ENCODE data around the gene PWWP2A.

Gene PWWP2A

GRCh38 chr5:160079753-160080152 lies 39.5 kb downstream of the PWWP2A start:
- Histone ChIP-seq H2BK12ac (ENCODE audit: low read length in 2 of 2) (no peak overlapping the region), H3K36me3 (ENCODE audit: control insufficient read depth in 1 of 2, insufficient read depth in 2 of 2, low read depth in 1 of 2, low read length in 2 of 2) (peaks cover 3 to 31% of the 10 kb centered on the region in 2 experiments), H3K79me1 (replicated peaks; ENCODE audit: low read length, poor library complexity, severe bottlenecking) (peaks cover 12% of the 10 kb centered on the region), H2BK15ac (ENCODE audit: low read depth, poor library complexity, severe bottlenecking) (no peak overlapping the region), H3K4me2 (ENCODE audit: low read length, poor library complexity, severe bottlenecking) (no peak overlapping the region), H3K27ac (ENCODE audit: low read length, poor library complexity, severe bottlenecking) (no peak overlapping the region), H3K14ac (ENCODE audit: low read length in 2 of 2) (no peak overlapping the region), H3K4me1 (ENCODE audit: control insufficient read depth, insufficient read depth, low read depth, low read length) (no peaks in the 10 kb centered on the region), H2AFZ (ENCODE audit: low read depth, low read length) (no peak overlapping the region), H3K18ac (ENCODE audit: low read depth in 1 of 2, low read length in 2 of 2) (no peak overlapping the region), H3K9me3 (ENCODE audit: control insufficient read depth, low read length) (no peaks in the 10 kb centered on the region), H3K4ac (ENCODE audit: low read depth in 1 of 2, low read length in 2 of 2) (no peak overlapping the region), H3K27me3 (ENCODE audit: control insufficient read depth in 1 of 2, insufficient read depth in 1 of 2, low read length in 2 of 2) (peaks cover 0 to 9% of the 10 kb centered on the region in 2 experiments), H2AK5ac (ENCODE audit: low read length, severe bottlenecking) (no peak overlapping the region), H4K8ac (ENCODE audit: low read length) (no peak overlapping the region), H4K91ac (ENCODE audit: low read length) (no peak overlapping the region), H2BK5ac (ENCODE audit: low read depth, low read length, poor library complexity, severe bottlenecking) (no peak overlapping the region), H3K23ac (ENCODE audit: low read length in 2 of 2) (no peak overlapping the region), H2BK120ac (ENCODE audit: low read depth, low read length) (no peak overlapping the region), H3K9ac (ENCODE audit: low read length) (no peak overlapping the region), H3K4me3 (ENCODE audit: insufficient read depth in 1 of 2, low read depth in 1 of 2, low read length in 2 of 2) (no peak overlapping the region)
- DNase-seq, result no peak
- over 99% methylated on average over 2 of the region's 2 CpGs for WGBS

- Histone ChIP-seq H3K27me3 (ENCODE audit: control insufficient read depth in 1 of 2, insufficient read depth in 1 of 2, low read length in 2 of 2) (peaks cover 0 to 9% of the 10 kb centered on the region in 2 experiments), H3K4me1 (ENCODE audit: control insufficient read depth, insufficient read depth, low read depth, low read length) (no peaks in the 10 kb centered on the region), H3K14ac (ENCODE audit: low read length in 2 of 2) (no peak overlapping the region), H3K4me3 (ENCODE audit: insufficient read depth in 1 of 2, low read depth in 1 of 2, low read length in 2 of 2) (no peak overlapping the region), H3K23ac (ENCODE audit: low read length in 2 of 2) (no peak overlapping the region), H3K4ac (ENCODE audit: low read depth in 1 of 2, low read length in 2 of 2) (no peak overlapping the region), H3K27ac (ENCODE audit: low read length, poor library complexity, severe bottlenecking) (no peak overlapping the region), H2BK120ac (ENCODE audit: low read depth, low read length) (no peak overlapping the region), H2BK15ac (ENCODE audit: low read depth, poor library complexity, severe bottlenecking) (no peak overlapping the region), H4K8ac (ENCODE audit: low read length) (no peak overlapping the region), H4K91ac (ENCODE audit: low read length) (no peak overlapping the region), H3K36me3 (ENCODE audit: control insufficient read depth in 1 of 2, insufficient read depth in 2 of 2, low read depth in 1 of 2, low read length in 2 of 2) (peaks cover 3 to 31% of the 10 kb centered on the region in 2 experiments), H3K9me3 (ENCODE audit: control insufficient read depth, low read length) (no peaks in the 10 kb centered on the region), H2AFZ (ENCODE audit: low read depth, low read length) (no peak overlapping the region), H2BK5ac (ENCODE audit: low read depth, low read length, poor library complexity, severe bottlenecking) (no peak overlapping the region), H3K18ac (ENCODE audit: low read depth in 1 of 2, low read length in 2 of 2) (no peak overlapping the region), H3K9ac (ENCODE audit: low read length) (no peak overlapping the region), H2AK5ac (ENCODE audit: low read length, severe bottlenecking) (no peak overlapping the region), H2BK12ac (ENCODE audit: low read length in 2 of 2) (no peak overlapping the region), H3K4me2 (ENCODE audit: low read length, poor library complexity, severe bottlenecking) (no peak overlapping the region), H3K79me1 (replicated peaks; ENCODE audit: low read length, poor library complexity, severe bottlenecking) (peaks cover 12% of the 10 kb centered on the region)
- no peak for DNase-seq
- 83% methylated on average over 1 of the region's 2 CpGs for WGBS
These were observed 42.3 kb downstream of the PWWP2A start for GRCh38 chr5:160076997-160077396.

DNA sequence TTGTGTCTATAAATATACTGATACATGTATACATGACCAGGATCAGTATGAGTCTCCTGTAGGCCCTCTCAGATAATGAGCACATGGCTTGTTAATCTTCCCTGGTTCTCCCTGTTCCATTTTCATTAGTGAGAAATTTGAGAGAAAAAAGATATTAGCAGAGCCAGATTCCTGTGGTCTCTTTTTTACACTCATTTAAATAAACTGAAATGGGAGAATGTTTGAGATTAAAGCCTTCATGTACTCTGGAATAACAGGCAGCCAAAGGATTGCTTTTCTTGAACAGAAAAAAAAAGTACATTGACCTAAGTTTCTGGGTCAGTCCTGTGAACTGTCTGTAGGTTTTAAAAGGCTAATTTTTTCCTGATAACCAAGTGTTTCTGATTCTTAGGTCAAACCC lies 44.2 kb downstream of the PWWP2A start:
- H4K8ac ChIP-seq (ENCODE audit: low read length), result no peak overlapping the region
- H3K4me1 ChIP-seq (ENCODE audit: control insufficient read depth, insufficient read depth, low read depth, low read length), result no peaks in the 10 kb centered on the region
- no peak overlapping the region for H2AK5ac ChIP-seq (ENCODE audit: low read length, severe bottlenecking)
- no peak overlapping the region for H3K4me3 ChIP-seq (ENCODE audit: insufficient read depth in 1 of 2, low read depth in 1 of 2, low read length in 2 of 2)
- no peak overlapping the region for H3K18ac ChIP-seq (ENCODE audit: low read depth in 1 of 2, low read length in 2 of 2)
- no peak overlapping the region for H2BK120ac ChIP-seq (ENCODE audit: low read depth, low read length)
- DNase-seq, result peak; percentile 48
- no peak overlapping the region for H3K23ac ChIP-seq (ENCODE audit: low read length in 2 of 2)
- no peak overlapping the region for H2AFZ ChIP-seq (ENCODE audit: low read depth, low read length)
- H3K79me1 ChIP-seq (replicated peaks; ENCODE audit: low read length, poor library complexity, severe bottlenecking), result peaks cover 8% of the 10 kb centered on the region
- H4K91ac ChIP-seq (ENCODE audit: low read length), result no peak overlapping the region
- H3K27me3 ChIP-seq (ENCODE audit: control insufficient read depth in 1 of 2, insufficient read depth in 1 of 2, low read length in 2 of 2), result peaks cover 0 to 5% of the 10 kb centered on the region in 2 experiments
- H3K27ac ChIP-seq (ENCODE audit: low read length, poor library complexity, severe bottlenecking), result no peak overlapping the region
- no peak overlapping the region for H3K4ac ChIP-seq (ENCODE audit: low read depth in 1 of 2, low read length in 2 of 2)
- no peak overlapping the region for H2BK15ac ChIP-seq (ENCODE audit: low read depth, poor library complexity, severe bottlenecking)
- H3K14ac ChIP-seq (ENCODE audit: low read length in 2 of 2), result no peak overlapping the region
- H3K36me3 ChIP-seq (ENCODE audit: control insufficient read depth in 1 of 2, insufficient read depth in 2 of 2, low read depth in 1 of 2, low read length in 2 of 2), result peaks cover 8 to 38% of the 10 kb centered on the region in 2 experiments
- no peak overlapping the region for H2BK12ac ChIP-seq (ENCODE audit: low read length in 2 of 2)
- no peak overlapping the region for H3K9ac ChIP-seq (ENCODE audit: low read length)
- H3K9me3 ChIP-seq (ENCODE audit: control insufficient read depth, low read length), result no peaks in the 10 kb centered on the region
- H2BK5ac ChIP-seq (ENCODE audit: low read depth, low read length, poor library complexity, severe bottlenecking), result no peak overlapping the region
- no peak overlapping the region for H3K4me2 ChIP-seq (ENCODE audit: low read length, poor library complexity, severe bottlenecking)

GRCh38 chr5:160071916-160072315 lies 47.3 kb downstream of the PWWP2A start:
- no peak overlapping the region for H2AFZ ChIP-seq (ENCODE audit: low read depth, low read length)
- H3K4me3 ChIP-seq (ENCODE audit: insufficient read depth in 1 of 2, low read depth in 1 of 2, low read length in 2 of 2), result no peak overlapping the region
- no peaks in the 10 kb centered on the region for H3K4me1 ChIP-seq (ENCODE audit: control insufficient read depth, insufficient read depth, low read depth, low read length)
- no peak for DNase-seq
- peaks cover 5 to 17% of the 10 kb centered on the region in 2 experiments for H3K36me3 ChIP-seq (ENCODE audit: control insufficient read depth in 1 of 2, insufficient read depth in 2 of 2, low read depth in 1 of 2, low read length in 2 of 2)
- no peaks in the 10 kb centered on the region for H3K9me3 ChIP-seq (ENCODE audit: control insufficient read depth, low read length)
- no peak overlapping the region for H2AK5ac ChIP-seq (ENCODE audit: low read length, severe bottlenecking)
- no peaks in the 10 kb centered on the region for H3K27me3 ChIP-seq (ENCODE audit: control insufficient read depth in 1 of 2, insufficient read depth in 1 of 2, low read length in 2 of 2)
- H2BK12ac ChIP-seq (ENCODE audit: low read length in 2 of 2), result no peak overlapping the region
- H3K4me2 ChIP-seq (ENCODE audit: low read length, poor library complexity, severe bottlenecking), result no peak overlapping the region
- H2BK120ac ChIP-seq (ENCODE audit: low read depth, low read length), result no peak overlapping the region
- H2BK5ac ChIP-seq (ENCODE audit: low read depth, low read length, poor library complexity, severe bottlenecking), result no peak overlapping the region
- 61% methylated on average over 2 of the region's 2 CpGs for WGBS
- no peak overlapping the region for H3K9ac ChIP-seq (ENCODE audit: low read length)
- no peak overlapping the region for H2BK15ac ChIP-seq (ENCODE audit: low read depth, poor library complexity, severe bottlenecking)
- H3K27ac ChIP-seq (ENCODE audit: low read length, poor library complexity, severe bottlenecking), result no peak overlapping the region
- no peaks in the 10 kb centered on the region for H3K79me1 ChIP-seq (replicated peaks; ENCODE audit: low read length, poor library complexity, severe bottlenecking)
- no peak overlapping the region for H3K4ac ChIP-seq (ENCODE audit: low read depth in 1 of 2, low read length in 2 of 2)
- H3K18ac ChIP-seq (ENCODE audit: low read depth in 1 of 2, low read length in 2 of 2), result no peak overlapping the region
- H3K23ac ChIP-seq (ENCODE audit: low read length in 2 of 2), result no peak overlapping the region
- no peak overlapping the region for H3K14ac ChIP-seq (ENCODE audit: low read length in 2 of 2)
- no peak overlapping the region for H4K8ac ChIP-seq (ENCODE audit: low read length)
- H4K91ac ChIP-seq (ENCODE audit: low read length), result no peak overlapping the region

Measured in mesenchymal stem cell (in vitro differentiated cells and primary cell).